ENCODE results near the gene GNG13.

- no peak for TF ChIP-seq CTCF (conservative IDR thresholded peaks at IDR 0.05; ENCODE audit: low read depth, low read length)
- TF ChIP-seq EZH2 (IDR thresholded peaks at IDR 0.05; ENCODE audit: borderline replicate concordance, low read depth, low read length, poor library complexity, severe bottlenecking) = no peak
These were observed 14.4 kb upstream of the GNG13 start for GRCh38 chr16:814974-815373.
